Caco-2 (cell line): Measurements from ENCODE around the gene SLC16A9. TPM values are rescaled to one million over a fixed set of nuclear protein-coding genes. Genes with fewer than 3 reads are reported as not detected.

Source experiments
- BruUV-seq: library from RNA; stranded (reverse); fragments of 400-500 nt; replicated peaks from 2 replicates; lab custom pipeline; 2021; lab: Mats Ljungman, UMichigan
- CTCF ChIA-PET: fragments of 300-600 bp; sonication (Branson Sonifier 250); formaldehyde crosslinking; loops from one replicate; lab custom pipeline; 2022; ENCODE audit warnings: antibody characterized with exemption; lab: Charles Lee
- POLR2A ChIA-PET: fragments of 300-600 bp; sonication (Branson Sonifier 250); formaldehyde crosslinking; loops from one replicate; lab custom pipeline; 2022; ENCODE audit warnings: antibody characterized with exemption; lab: Charles Lee
- DNase-seq, 2 experiments: peaks; one replicate each; pipeline versions ENCODE4 v3.0.0 to v3.0.0-alpha.2; 2020 to 2022
- H3K27me3 ChIP-seq: replicated peaks from 2 replicates; pipeline ENCODE4 v1.6.0; 2011; ENCODE audit warnings: low read length; ENCODE audit not compliant: control insufficient read depth, insufficient read depth
- H3K36me3 ChIP-seq: 2 replicates; pipeline ENCODE4 v1.5.1; 2011; ENCODE audit warnings: low read length; ENCODE audit not compliant: control insufficient read depth, insufficient read depth
- H3K4me1 ChIP-seq: fragments of 250-450 bp; sonication (Bioruptor Pico); 2 replicates; pipeline ENCODE4 v1.5.1; 2020; ENCODE audit warnings: mild to moderate bottlenecking
- H3K4me3 ChIP-seq: 2 replicates; pipeline ENCODE4 v1.5.1; 2011; ENCODE audit warnings: low read depth, mild to moderate bottlenecking, control low read depth, low read length
- H3K9me3 ChIP-seq: fragments of 250-450 bp; sonication (Bioruptor Pico); 2 replicates; pipeline ENCODE4 v1.5.1; 2020; ENCODE audit warnings: mild to moderate bottlenecking, moderate library complexity
- H3K27ac Mint-ChIP-seq: one replicate; pipeline ENCODE4 v1.8.0; 2022; ENCODE audit warnings: mixed read lengths; ENCODE audit not compliant: unreplicated experiment
- H3K27me3 Mint-ChIP-seq: one replicate; pipeline ENCODE4 v1.8.0; 2022; ENCODE audit warnings: mixed read lengths; ENCODE audit not compliant: insufficient read depth, unreplicated experiment
- H3K36me3 Mint-ChIP-seq: one replicate; pipeline ENCODE4 v1.8.0; 2022; ENCODE audit warnings: mild to moderate bottlenecking, mixed read lengths; ENCODE audit not compliant: insufficient read depth, unreplicated experiment
- H3K4me1 Mint-ChIP-seq: one replicate; pipeline ENCODE4 v1.8.0; 2022; ENCODE audit warnings: low read depth, mixed read lengths; ENCODE audit not compliant: unreplicated experiment
- H3K4me3 Mint-ChIP-seq: one replicate; pipeline ENCODE4 v1.8.0; 2022; ENCODE audit warnings: mild to moderate bottlenecking, moderate library complexity, mixed read lengths; ENCODE audit not compliant: unreplicated experiment
- H3K9me3 Mint-ChIP-seq: one replicate; pipeline ENCODE4 v1.8.0; 2022; ENCODE audit warnings: mixed read lengths; ENCODE audit not compliant: unreplicated experiment
- CTCF ChIP-seq, 2 experiments: fragments of 200-600 bp in 1 of 2; IDR thresholded peaks; 1 replicate in 1 of 2; 2 replicates in 1 of 2; pipeline versions ENCODE4 v1.5.1 to v1.8.0; 2011 to 2022; ENCODE audit warnings: antibody characterized with exemption in 1 of 2, control low read depth in 1 of 2, inconsistent platforms in 1 of 2, low read depth in 1 of 2, low read length in 1 of 2, mild to moderate bottlenecking in 1 of 2, moderate library complexity in 1 of 2; ENCODE audit not compliant: insufficient read depth in 1 of 2, severe bottlenecking in 1 of 2, unreplicated experiment in 1 of 2
- intact Hi-C: fragments of 100-400 bp; cut with micrococcal nuclease; formaldehyde crosslinking; loops from one replicate; pipeline ENCODE4 v1.10.0; 2022; ENCODE audit not compliant: unreplicated experiment
- total RNA-seq: library from RNA; stranded (reverse); gene quantifications from 2 replicates; pipeline ENCODE4 v1.2.3, GENCODE V29; 2022

SLC16A9 gene
- total RNA-seq, 1 experiment from 2014 or later, result 0.45 TPM

GRCh38 chr10:59698326-59698725, 11.3 kb downstream of the SLC16A9 start:
- CTCF ChIA-PET, result no interaction called here
- DNase-seq, result no peak
- Mint-ChIP-seq H3K27me3 (peaks cover 16% of the 10 kb centered on the region), H3K4me1 (no peaks in the 10 kb centered on the region), H3K27ac (no peak overlapping the region), H3K9me3 (no peaks in the 10 kb centered on the region), H3K4me3 (no peak overlapping the region), H3K36me3 (no peaks in the 10 kb centered on the region)
- TF ChIP-seq CTCF (IDR thresholded peaks at IDR 0.05; ENCODE audit: insufficient read depth in 1 of 2, low read depth in 1 of 2, low read length in 1 of 2, severe bottlenecking in 1 of 2, unreplicated experiment in 1 of 2), result no peak
- no peak overlapping the region for H3K4me3 ChIP-seq
- H3K27me3 ChIP-seq, result no peaks in the 10 kb centered on the region
- intact Hi-C loops, result no loop called here
- POLR2A ChIA-PET, result no interaction called here
- H3K9me3 ChIP-seq, result no peaks in the 10 kb centered on the region
- H3K4me1 ChIP-seq, result no peaks in the 10 kb centered on the region
- no peaks in the 10 kb centered on the region for H3K36me3 ChIP-seq
- BruUV-seq, result no TSS peak

DNA sequence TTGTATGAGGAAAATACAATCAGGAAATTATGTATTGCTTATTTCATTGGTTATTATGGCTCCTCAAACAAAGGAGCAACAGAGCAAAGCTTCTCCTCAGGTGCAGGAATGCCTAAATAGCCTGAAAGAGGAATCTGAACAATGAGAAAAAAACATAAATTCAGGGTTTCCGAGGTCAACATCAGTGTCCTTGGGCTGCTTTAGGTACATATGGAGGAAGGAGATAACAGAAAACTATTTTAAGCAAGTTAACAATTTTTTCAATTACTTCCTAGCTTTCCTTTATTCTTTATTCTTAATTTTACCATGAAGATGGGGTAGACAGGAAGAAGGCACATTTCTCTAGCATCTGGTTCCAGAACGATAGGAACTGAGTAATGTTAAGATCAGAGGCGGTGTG, 14.0 kb downstream of the SLC16A9 start:
- no peaks in the 10 kb centered on the region for H3K36me3 ChIP-seq
- CTCF ChIA-PET, result no interaction called here
- TF ChIP-seq CTCF (IDR thresholded peaks at IDR 0.05; ENCODE audit: insufficient read depth in 1 of 2, low read depth in 1 of 2, low read length in 1 of 2, severe bottlenecking in 1 of 2, unreplicated experiment in 1 of 2), result no peak
- H3K4me3 ChIP-seq, result no peak overlapping the region
- no peak for DNase-seq
- no TSS peak for BruUV-seq
- H3K4me1 Mint-ChIP-seq, result peaks cover 6% of the 10 kb centered on the region
- H3K4me1 ChIP-seq, result no peaks in the 10 kb centered on the region
- no peaks in the 10 kb centered on the region for H3K9me3 Mint-ChIP-seq
- no peak overlapping the region for H3K4me3 Mint-ChIP-seq
- no peak overlapping the region for H3K27ac Mint-ChIP-seq
- H3K27me3 ChIP-seq, result no peaks in the 10 kb centered on the region
- POLR2A ChIA-PET, result no interaction called here
- peaks cover 8% of the 10 kb centered on the region for H3K27me3 Mint-ChIP-seq
- no peaks in the 10 kb centered on the region for H3K36me3 Mint-ChIP-seq
- intact Hi-C loops, result no loop called here
- no peaks in the 10 kb centered on the region for H3K9me3 ChIP-seq

DNA sequence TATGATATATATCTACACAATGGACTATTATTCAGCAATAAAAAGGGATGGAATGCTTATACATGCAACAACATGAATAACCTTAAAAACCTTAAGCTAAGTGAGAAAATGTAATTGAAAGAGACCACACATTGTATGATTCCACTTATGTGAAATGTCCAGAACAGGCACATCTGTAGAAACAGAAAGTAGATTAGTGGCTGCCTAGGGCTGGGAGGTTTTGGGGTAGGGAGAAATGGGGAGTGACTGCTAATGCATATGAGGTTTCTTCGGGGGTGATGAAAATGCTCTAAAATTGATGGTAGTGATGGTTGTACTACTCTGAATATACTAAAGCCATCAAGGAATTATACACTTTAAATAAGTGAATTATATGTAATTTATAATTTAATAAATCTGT, 14.7 kb downstream of the SLC16A9 start:
- H3K4me3 Mint-ChIP-seq, result no peak overlapping the region
- intact Hi-C loops, result no loop called here
- CTCF ChIA-PET, result no interaction called here
- Histone ChIP-seq H3K9me3 (no peaks in the 10 kb centered on the region), H3K4me1 (no peaks in the 10 kb centered on the region), H3K27me3 (no peaks in the 10 kb centered on the region), H3K36me3 (no peaks in the 10 kb centered on the region), H3K4me3 (no peak overlapping the region)
- no peak overlapping the region for H3K27ac Mint-ChIP-seq
- DNase-seq, result no peak
- no peaks in the 10 kb centered on the region for H3K36me3 Mint-ChIP-seq
- TF ChIP-seq CTCF (IDR thresholded peaks at IDR 0.05; ENCODE audit: insufficient read depth in 1 of 2, low read depth in 1 of 2, low read length in 1 of 2, severe bottlenecking in 1 of 2, unreplicated experiment in 1 of 2), result no peak
- H3K9me3 Mint-ChIP-seq, result no peaks in the 10 kb centered on the region
- H3K27me3 Mint-ChIP-seq, result peaks cover 10% of the 10 kb centered on the region
- POLR2A ChIA-PET, result no interaction called here
- no TSS peak for BruUV-seq
- H3K4me1 Mint-ChIP-seq, result peaks cover 6% of the 10 kb centered on the region
